ENCODE measurements around the gene PKP3.
"Not testable (repeated sequence)": the region's sequence is repeated elsewhere in the genome, so short reads cannot be mapped to it uniquely, and the experiment has no call there.

DNA sequence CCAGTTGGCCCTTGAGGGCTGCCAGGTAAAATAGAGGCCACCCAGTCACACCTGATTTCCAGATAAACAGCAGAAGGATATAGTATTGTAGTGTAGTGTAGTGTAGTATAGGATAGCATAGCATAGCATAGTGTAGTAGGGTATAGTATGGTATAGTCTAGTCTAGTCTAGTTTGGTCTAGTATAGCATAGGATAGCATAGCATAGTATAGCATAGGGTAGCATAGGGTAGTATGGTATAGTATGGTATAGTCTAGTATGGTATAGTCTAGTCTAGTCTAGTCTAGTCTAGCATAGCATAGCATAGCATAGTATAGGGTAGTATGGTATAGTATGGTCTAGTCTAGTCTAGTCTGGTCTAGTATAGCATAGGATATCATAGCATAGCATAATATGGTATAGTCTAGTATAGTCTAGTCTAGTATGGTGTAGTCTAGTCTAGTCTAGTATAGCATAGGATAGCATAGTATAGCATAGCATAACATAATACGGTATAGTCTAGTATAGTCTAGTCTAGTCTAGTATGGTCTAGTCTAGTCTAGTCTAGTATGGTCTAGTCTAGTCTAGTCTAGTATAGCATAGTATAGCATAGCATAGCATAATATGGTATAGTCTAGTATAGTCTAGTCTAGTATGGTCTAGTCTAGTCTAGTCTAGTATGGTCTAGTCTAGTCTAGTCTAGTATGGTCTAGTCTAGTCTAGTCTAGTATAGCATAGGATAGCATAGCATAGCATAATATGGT lies 41.2 kb downstream of the PKP3 start:
- TF ChIP-seq, protein P1, sequence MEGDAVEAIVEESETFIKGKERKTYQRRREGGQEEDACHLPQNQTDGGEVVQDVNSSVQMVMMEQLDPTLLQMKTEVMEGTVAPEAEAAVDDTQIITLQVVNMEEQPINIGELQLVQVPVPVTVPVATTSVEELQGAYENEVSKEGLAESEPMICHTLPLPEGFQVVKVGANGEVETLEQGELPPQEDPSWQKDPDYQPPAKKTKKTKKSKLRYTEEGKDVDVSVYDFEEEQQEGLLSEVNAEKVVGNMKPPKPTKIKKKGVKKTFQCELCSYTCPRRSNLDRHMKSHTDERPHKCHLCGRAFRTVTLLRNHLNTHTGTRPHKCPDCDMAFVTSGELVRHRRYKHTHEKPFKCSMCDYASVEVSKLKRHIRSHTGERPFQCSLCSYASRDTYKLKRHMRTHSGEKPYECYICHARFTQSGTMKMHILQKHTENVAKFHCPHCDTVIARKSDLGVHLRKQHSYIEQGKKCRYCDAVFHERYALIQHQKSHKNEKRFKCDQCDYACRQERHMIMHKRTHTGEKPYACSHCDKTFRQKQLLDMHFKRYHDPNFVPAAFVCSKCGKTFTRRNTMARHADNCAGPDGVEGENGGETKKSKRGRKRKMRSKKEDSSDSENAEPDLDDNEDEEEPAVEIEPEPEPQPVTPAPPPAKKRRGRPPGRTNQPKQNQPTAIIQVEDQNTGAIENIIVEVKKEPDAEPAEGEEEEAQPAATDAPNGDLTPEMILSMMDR (IDR thresholded peaks at IDR 0.05): not testable (repeated sequence)
- TF ChIP-seq POLR2AphosphoS5, POLR2A (IDR thresholded peaks at IDR 0.05): not testable (repeated sequence)

Measured in breast epithelium (tissue), 3 donors.